K562 (cell line): ENCODE results near the gene ADAMTSL2. TPM values are rescaled to one million over a fixed set of nuclear protein-coding genes. Genes with fewer than 3 reads are reported as not detected.

Source experiments
- ATAC-seq: fragments of 200-7000 bp; cut with Tn5 transposase; 3 replicates; pipeline ENCODE4 v1.9.1; 2020; ENCODE audit warnings: moderate library complexity
- BruUV-seq: library from RNA; stranded (reverse); fragments of 400-500 nt; replicated peaks from 2 replicates; lab custom pipeline; 2021; lab: Mats Ljungman, UMichigan
- CTCF ChIA-PET: fragments of 300-600 bp; formaldehyde crosslinking; extraction: SDS; loops from one replicate; lab custom pipeline; 2021; ENCODE audit warnings: low intra/inter-chr PET ratio; lab: Yijun Ruan, JAX
- POLR2A ChIA-PET: fragments of 300-600, 350-650 bp; sonication (Branson Sonifier 250); formaldehyde crosslinking; extraction: SDS; loops from one replicate; lab custom pipeline; 2021; ENCODE audit warnings: antibody characterized with exemption, inconsistent platforms; lab: Yijun Ruan, JAX
- DNase-seq, 4 experiments: peaks; one replicate each; pipeline versions ENCODE4 v3.0.0 to v3.0.0-alpha.2; 2011 to 2018; ENCODE audit warnings: low spot score in 3 of 4, mixed read lengths in 3 of 4; ENCODE audit errors: extremely low read depth in 1 of 4
- FAIRE-seq: peaks from 2 replicates; lab custom pipeline; 2011; peaks lifted over from hg19 to GRCh38; lab: Jason Lieb, UNC
- H2AFZ ChIP-seq: 2 replicates; pipeline ENCODE4 v1.6.0; 2011; ENCODE audit warnings: low read depth, low read length, control low read depth, inconsistent platforms
- H3K27ac ChIP-seq: fragments of 200-600 bp; 3 replicates; pipeline ENCODE4 v1.8.0; 2011; ENCODE audit warnings: low read depth, mild to moderate bottlenecking, control low read depth, inconsistent platforms, low read length, moderate library complexity, mixed read lengths; ENCODE audit errors: extremely low read depth
- H3K27me3 ChIP-seq, 2 experiments: fragments of 300-600 bp in 1 of 2; 2 replicates in 1 of 2; 3 replicates in 1 of 2; pipeline versions ENCODE4 v1.6.0 to v1.8.0; 2011; ENCODE audit warnings: inconsistent platforms in 2 of 2, low read length in 2 of 2, mild to moderate bottlenecking in 1 of 2, mixed read lengths in 1 of 2, moderate library complexity in 1 of 2; ENCODE audit not compliant: control insufficient read depth in 2 of 2, insufficient read depth in 2 of 2
- H3K36me3 ChIP-seq: fragments of 300-600 bp; 3 replicates; pipeline ENCODE4 v1.8.0; 2011; ENCODE audit warnings: mild to moderate bottlenecking, low read length, inconsistent platforms; ENCODE audit not compliant: control insufficient read depth, insufficient read depth
- H3K4me1 ChIP-seq, 2 experiments: fragments of 200-600 bp in 1 of 2; replicated peaks in 1 of 2; 2 replicates in 1 of 2; 3 replicates in 1 of 2; pipeline versions ENCODE4 v1.5.1 to v1.8.0; 2011; ENCODE audit warnings: inconsistent platforms in 2 of 2, low read length in 2 of 2, mild to moderate bottlenecking in 1 of 2, mixed read lengths in 1 of 2, moderate library complexity in 1 of 2; ENCODE audit not compliant: control insufficient read depth in 2 of 2, insufficient read depth in 2 of 2
- H3K4me2 ChIP-seq: 2 replicates; pipeline ENCODE4 v1.6.1; 2011; ENCODE audit warnings: low read length, control low read depth, inconsistent platforms, mixed read lengths; ENCODE audit not compliant: insufficient read depth
- H3K4me3 ChIP-seq: fragments of 200-600 bp; sonication (generic), shearing (Covaris generic); 2 replicates; pipeline ENCODE4 v1.5.1; 2016; ENCODE audit warnings: control low read depth, inconsistent platforms
- H3K79me2 ChIP-seq: fragments of 200-600 bp; 3 replicates; pipeline ENCODE4 v1.8.0; 2011; ENCODE audit warnings: low read length, inconsistent platforms; ENCODE audit not compliant: control insufficient read depth, insufficient read depth
- H3K9ac ChIP-seq, 2 experiments: 2 replicates each; pipeline versions ENCODE4 v1.6.0 to v1.6.1; 2011; ENCODE audit warnings: low read depth in 2 of 2, low read length in 2 of 2, control low read depth in 1 of 2, inconsistent platforms in 1 of 2, mild to moderate bottlenecking in 1 of 2, mixed read lengths in 1 of 2; ENCODE audit not compliant: insufficient read depth in 1 of 2
- H3K9me1 ChIP-seq: one replicate; pipeline ENCODE4 v1.6.0; 2011; ENCODE audit warnings: inconsistent platforms, mild to moderate bottlenecking, low read length, moderate library complexity; ENCODE audit not compliant: control insufficient read depth, insufficient read depth
- H3K9me3 ChIP-seq: replicated peaks from 2 replicates; pipeline ENCODE4 v1.5.1; 2011; ENCODE audit warnings: low read depth, low read length, inconsistent platforms; ENCODE audit not compliant: control insufficient read depth, insufficient read depth
- H4K20me1 ChIP-seq: replicated peaks from 2 replicates; pipeline ENCODE4 v1.6.1; 2011; ENCODE audit warnings: low read length, inconsistent platforms, mixed read lengths; ENCODE audit not compliant: control insufficient read depth, insufficient read depth
- AFF1 ChIP-seq, 2 experiments: fragments of 450-650 bp; IDR thresholded peaks; 2 replicates each; pipeline ENCODE4 v1.6.1; 2018; ENCODE audit warnings: mild to moderate bottlenecking in 2 of 2, low read depth in 1 of 2; ENCODE audit not compliant: partially characterized antibody in 2 of 2
- BMI1 ChIP-seq: fragments of 150-350 bp; IDR thresholded peaks from 2 replicates; pipeline ENCODE4 v1.6.1; 2014; ENCODE audit warnings: low read length
- CBX3 ChIP-seq, 2 experiments: IDR thresholded peaks; 1 replicate in 1 of 2; 2 replicates in 1 of 2; pipeline ENCODE4 v1.6.1; 2012; ENCODE audit warnings: inconsistent platforms in 2 of 2, low read length in 2 of 2, borderline replicate concordance in 1 of 2, control low read depth in 1 of 2
- FIP1L1 ChIP-seq: fragments of 200-400 bp; formaldehyde crosslinking; IDR thresholded peaks from 2 replicates; pipeline ENCODE4 v1.6.1; 2018; ENCODE audit warnings: mild to moderate bottlenecking, low read depth, low read length; ENCODE audit not compliant: poor library complexity, severe bottlenecking
- FOXA1 ChIP-seq: fragments of 450-650 bp; IDR thresholded peaks from 2 replicates; pipeline ENCODE4 v1.6.1; 2016; ENCODE audit warnings: mild to moderate bottlenecking, borderline replicate concordance
- GMEB1 ChIP-seq: fragments of 250-450 bp; sonication (Bioruptor Pico); IDR thresholded peaks from 2 replicates; pipeline ENCODE4 v1.4.0; 2020; ENCODE audit warnings: mild to moderate bottlenecking
- HDAC3 ChIP-seq: fragments of 450-650 bp; IDR thresholded peaks from 2 replicates; pipeline ENCODE4 v1.6.1; 2018; ENCODE audit warnings: borderline replicate concordance, mild to moderate bottlenecking, moderate library complexity; ENCODE audit not compliant: partially characterized antibody
- HMG20B ChIP-seq: fragments of 250-450 bp; sonication (Bioruptor Pico); IDR thresholded peaks from 2 replicates; pipeline ENCODE4 v1.5.0; 2021; ENCODE audit warnings: mild to moderate bottlenecking
- KAT2B ChIP-seq: IDR thresholded peaks from one replicate; pipeline ENCODE4 v1.6.1; 2012; ENCODE audit warnings: low read depth, mild to moderate bottlenecking, control low read depth, inconsistent platforms, low read length, moderate library complexity
- KDM4B ChIP-seq, 2 experiments: fragments of 450-650 bp in 1 of 2; sonication (generic) in 1 of 2; IDR thresholded peaks; 2 replicates each; pipeline ENCODE4 v1.6.1; 2016 to 2017; ENCODE audit warnings: borderline replicate concordance in 2 of 2, antibody characterized with exemption in 1 of 2, low read depth in 1 of 2, mild to moderate bottlenecking in 1 of 2
- NCOA6 ChIP-seq: fragments of 450-650 bp; IDR thresholded peaks from 2 replicates; pipeline ENCODE4 v1.6.1; 2017; ENCODE audit warnings: mild to moderate bottlenecking
- POLR3A ChIP-seq: IDR thresholded peaks from 2 replicates; pipeline ENCODE4 v1.6.1; 2011; ENCODE audit warnings: borderline replicate concordance, mild to moderate bottlenecking, moderate library complexity; ENCODE audit not compliant: insufficient read length, insufficient read depth; ENCODE audit errors: extremely low read depth
- PRPF4 ChIP-seq: fragments of 200-400 bp; formaldehyde crosslinking; IDR thresholded peaks from one replicate; pipeline ENCODE4 v1.6.1; 2017; ENCODE audit warnings: low read length, low read depth, mild to moderate bottlenecking; ENCODE audit not compliant: insufficient read depth, poor library complexity, severe bottlenecking
- RBBP5 ChIP-seq: fragments of 200-600 bp; sonication (generic); IDR thresholded peaks from 2 replicates; pipeline ENCODE4 v1.6.1; 2012; ENCODE audit warnings: borderline replicate concordance, mild to moderate bottlenecking, low read length, control low read depth, inconsistent platforms; ENCODE audit not compliant: insufficient read depth, poor library complexity, severe bottlenecking
- SIN3B ChIP-seq: fragments of 450-650 bp; IDR thresholded peaks from 2 replicates; pipeline ENCODE4 v1.6.1; 2017; ENCODE audit warnings: low read depth, mild to moderate bottlenecking, moderate library complexity
- SOX6 ChIP-seq: fragments of 450-650 bp; IDR thresholded peaks from 2 replicates; pipeline ENCODE4 v1.6.1; 2014; ENCODE audit warnings: mild to moderate bottlenecking
- TRIM28 ChIP-seq: fragments of 450-650 bp; IDR thresholded peaks from 2 replicates; pipeline ENCODE4 v1.6.1; 2017
- ZNF146 ChIP-seq: IDR thresholded peaks from one replicate; pipeline ENCODE4 v1.6.1; 2018; ENCODE audit warnings: missing compliant biosample characterization; ENCODE audit not compliant: unreplicated experiment
- WGBS: fragments of 100-300 bp; shearing (Covaris generic); methylation state at CpG from one replicate; pipeline ENCODE4 v1.1.6; 2016; ENCODE audit warnings: low coverage, mixed read lengths; ENCODE audit not compliant: insufficient coverage; ENCODE audit errors: missing lambda C conversion rate; 5-methylcytosine and 5-hydroxymethylcytosine counted together
- in situ Hi-C: fragments of 300-500 bp; cut with MboI; formaldehyde crosslinking; loops from 4 replicates; pipeline ENCODE4 v1.15.0; 2018; ENCODE audit warnings: inconsistent platforms, mixed read lengths
- intact Hi-C: fragments of 100-400 bp; cut with micrococcal nuclease; formaldehyde crosslinking; loops from 2 replicates; pipeline ENCODE4 v1.14.2; 2022
- polyA plus RNA-seq, 8 experiments: library from polyadenylated mRNA; depleted of rRNA in 4 of 8; stranded (reverse) in 5 of 8; unstranded in 3 of 8; fragments of >200 nt; fragmentation: Nextera tagmentation in 2 of 8; fragmentation: Illumina TruSeq in 1 of 8; extraction: Ambion mirVana in 2 of 8; extraction: Trizol in 1 of 8; gene quantifications; 2 replicates each; pipeline versions ENCODE4 v1.2.1 to v1.2.3, GENCODE V29; 2011 to 2014; ENCODE audit warnings: inconsistent platforms in 1 of 8, missing spikeins in 1 of 8
- total RNA-seq, 7 experiments: library from RNA; depleted of rRNA in 6 of 7; stranded (reverse); fragments of >200 nt in 6 of 7; fragmentation: Illumina TruSeq in 2 of 7; extraction: Trizol in 2 of 7; gene quantifications; 2 replicates each; pipeline versions ENCODE4 v1.2.1 to v1.2.3, GENCODE V29; 2011 to 2021; ENCODE audit warnings: low replicate concordance in 1 of 7

The ADAMTSL2 gene
- total and polyA plus RNA-seq, 9 of the 15 experiments (the other 6 are each of a cell fraction or from before 2014, with no cell fraction given), result 0.04 TPM; not detected in 8

GRCh38 chr9:133499892-133500270 is 34.6 kb upstream of the ADAMTSL2 start:
- DNase-seq (no peak), ATAC-seq (no peak), FAIRE-seq (no peak)
- no peaks in the 10 kb centered on the region; the same call in 1 of the 2 replicates for H3K9me3 ChIP-seq
- in situ Hi-C loops, result no loop called here
- H3K9ac ChIP-seq, result no peak overlapping the region
- H3K79me2 ChIP-seq, result no peaks in the 10 kb centered on the region
- no TSS peak for BruUV-seq
- H2AFZ ChIP-seq, result no peak overlapping the region
- no peaks in the 10 kb centered on the region for H4K20me1 ChIP-seq
- intact Hi-C loops, result no loop called here
- H3K4me3 ChIP-seq, result no peak overlapping the region
- H3K4me1 ChIP-seq, result peaks cover 0 to 8% of the 10 kb centered on the region in 2 experiments; a peak in 1 of 5 replicates
- no peaks in the 10 kb centered on the region for H3K9me1 ChIP-seq
- POLR2A ChIA-PET, result interaction anchor here (0.6 to 0.8 kb wide), 3 partner anchors 16 to 40 kb away, joined by 3 to 5 read pairs (median 4); partner anchors contain the start of gene CACFD1
- 8% methylated on average over 12 of the region's 12 CpGs for WGBS
- peaks cover 6 to 51% of the 10 kb centered on the region in 2 experiments; a peak in 4 of 5 replicates for H3K27me3 ChIP-seq
- no peak overlapping the region for H3K27ac ChIP-seq
- H3K4me2 ChIP-seq, result no peak overlapping the region
- CTCF ChIA-PET, result no interaction called here
- H3K36me3 ChIP-seq, result no peaks in the 10 kb centered on the region
- TF ChIP-seq NCOA6, result no peak
- no peak for TF ChIP-seq TRIM28
- TF ChIP-seq PRPF4, result no peak
- TF ChIP-seq SOX6, result no peak
- no peak for TF ChIP-seq AFF1 (IDR thresholded peaks at IDR 0.05; ENCODE audit: low read depth in 1 of 2, partially characterized antibody in 2 of 2)
- no peak for TF ChIP-seq KAT2B
- no peak for TF ChIP-seq FOXA1
- no peak for TF ChIP-seq BMI1
- no peak for TF ChIP-seq HMG20B (CRISPR knock-in tag)
- no peak for TF ChIP-seq SIN3B
- no peak for TF ChIP-seq FIP1L1
- TF ChIP-seq KDM4B (IDR thresholded peaks at IDR 0.05; ENCODE audit: borderline replicate concordance in 2 of 2, low read depth in 1 of 2), result no peak
- no peak for TF ChIP-seq HDAC3
- no peak for TF ChIP-seq RBBP5
- TF ChIP-seq ZNF146 (CRISPR knock-in tag), result no peak
- no peak for TF ChIP-seq GMEB1 (CRISPR knock-in tag)
- no peak for TF ChIP-seq POLR3A
- no peak for TF ChIP-seq CBX3 (IDR thresholded peaks at IDR 0.05; ENCODE audit: borderline replicate concordance in 1 of 2, low read length in 2 of 2)
